ENCODE measurements around the gene ERGIC1. TPM values are rescaled to one million over a fixed set of nuclear protein-coding genes. Genes with fewer than 3 reads are reported as not detected.

Gene ERGIC1
- total RNA-seq, 2 donors from 2014 or later = 34.0 to 35.7 TPM

DNA sequence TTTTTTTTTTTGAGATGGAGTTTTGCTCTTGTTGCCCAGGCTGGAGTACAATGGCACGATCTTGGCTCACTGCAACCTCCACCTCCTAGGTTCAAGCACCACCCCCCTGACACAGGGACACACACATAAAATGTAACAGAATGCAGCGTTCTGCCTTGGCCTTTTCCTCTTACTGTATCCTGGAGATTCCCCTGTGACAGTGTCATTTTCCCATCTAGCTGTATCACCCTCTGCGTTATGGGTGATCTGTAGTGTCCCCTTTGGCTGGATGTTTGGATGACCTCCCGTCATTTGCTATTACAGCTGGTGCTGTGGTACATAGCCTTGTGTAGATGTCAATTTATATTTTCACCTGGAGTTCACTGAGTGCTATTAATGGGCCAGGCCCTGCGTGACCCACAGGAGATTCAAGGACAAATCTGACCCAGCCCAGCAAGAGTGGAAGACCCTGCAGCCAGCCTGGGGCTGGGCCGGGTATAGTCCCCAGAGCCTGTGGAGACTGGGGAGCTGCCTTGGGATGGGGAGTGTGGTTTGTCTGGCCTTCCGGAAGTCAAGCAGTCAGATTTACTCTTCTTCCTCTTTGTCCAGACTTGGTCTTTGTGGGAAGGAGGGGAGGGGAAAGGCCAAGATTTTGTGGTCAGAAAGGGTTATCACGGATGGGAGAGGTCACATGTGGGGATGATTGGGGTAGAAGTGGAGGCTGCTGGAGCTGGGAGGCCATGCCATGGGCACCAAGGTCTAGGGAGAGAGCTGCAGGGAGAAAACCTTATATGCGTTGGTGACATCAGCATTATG, 43.6 kb downstream of the ERGIC1 start:
- Mint-ChIP-seq H3K4me1 (peaks cover 14% of the 10 kb centered on the region), H3K4me3 (no peak overlapping the region), H3K27me3 (no peaks in the 10 kb centered on the region), H3K9me3 (no peaks in the 10 kb centered on the region), H3K27ac (no peak overlapping the region), H3K36me3 (ENCODE audit: low read depth) (no peaks in the 10 kb centered on the region)
- ATAC-seq (replicated peaks) = no peak

DNA sequence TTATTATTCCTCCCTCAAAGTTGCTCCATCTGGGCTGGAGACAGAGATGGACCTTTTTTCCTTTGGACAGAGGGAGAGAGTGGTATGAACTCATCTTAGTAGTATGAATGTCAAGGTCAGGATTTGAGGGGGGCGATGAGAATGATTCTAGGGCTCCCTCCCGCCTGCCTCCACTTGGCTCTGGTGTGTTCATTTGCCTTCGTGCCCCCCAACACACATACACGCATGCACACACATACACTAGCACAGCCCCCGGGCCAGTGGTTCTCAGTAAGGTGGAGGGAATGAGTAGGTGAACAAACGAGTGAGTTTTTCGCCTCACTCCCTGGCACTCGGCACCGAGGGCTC, 44.5 kb downstream of the ERGIC1 start:
- Mint-ChIP-seq H3K36me3 (ENCODE audit: low read depth) (peaks cover 6% of the 10 kb centered on the region), H3K4me3 (no peak overlapping the region), H3K27me3 (no peaks in the 10 kb centered on the region), H3K27ac (no peak overlapping the region), H3K4me1 (peaks cover 15% of the 10 kb centered on the region), H3K9me3 (no peaks in the 10 kb centered on the region)
- no peak for ATAC-seq (replicated peaks)

DNA sequence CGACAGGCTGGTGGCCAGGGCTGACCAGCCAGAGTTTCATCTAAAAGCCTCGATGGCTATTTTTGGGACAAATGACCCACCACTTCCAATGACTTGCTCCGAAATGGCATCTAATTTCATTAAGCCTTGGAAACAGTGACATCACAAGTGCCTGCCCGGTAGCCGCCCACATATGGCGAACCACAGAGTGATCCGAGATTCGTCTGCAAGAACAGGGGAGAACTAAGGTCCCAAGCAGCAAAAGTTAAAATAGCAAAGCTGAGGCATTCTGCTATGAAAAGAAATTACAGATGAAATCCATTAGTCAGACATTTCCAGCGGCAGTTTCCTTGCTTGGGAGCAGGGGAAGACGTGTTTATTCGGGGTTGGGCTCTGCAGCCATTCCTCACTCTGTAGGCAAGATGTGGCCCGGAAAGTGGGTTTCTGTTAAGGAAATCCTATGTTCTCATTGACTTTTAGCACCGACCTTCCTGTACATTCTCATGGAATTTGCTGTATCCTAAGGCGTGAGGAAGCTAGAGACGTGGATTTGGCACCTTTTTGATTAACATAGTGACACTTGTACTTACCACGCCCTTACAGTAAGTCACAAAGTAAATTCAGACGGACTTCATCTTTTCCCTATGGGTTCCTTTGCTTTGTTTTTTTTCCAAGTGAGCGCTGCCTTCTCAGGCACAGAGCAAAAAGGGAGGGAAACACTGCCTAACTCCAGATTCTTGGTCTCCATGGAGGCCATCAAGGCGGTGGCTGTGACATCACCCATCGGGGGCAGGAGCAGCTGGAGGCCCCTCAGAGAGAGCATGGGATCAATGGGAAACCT, 45.1 kb downstream of the ERGIC1 start:
- H3K27ac Mint-ChIP-seq = no peak overlapping the region

DNA sequence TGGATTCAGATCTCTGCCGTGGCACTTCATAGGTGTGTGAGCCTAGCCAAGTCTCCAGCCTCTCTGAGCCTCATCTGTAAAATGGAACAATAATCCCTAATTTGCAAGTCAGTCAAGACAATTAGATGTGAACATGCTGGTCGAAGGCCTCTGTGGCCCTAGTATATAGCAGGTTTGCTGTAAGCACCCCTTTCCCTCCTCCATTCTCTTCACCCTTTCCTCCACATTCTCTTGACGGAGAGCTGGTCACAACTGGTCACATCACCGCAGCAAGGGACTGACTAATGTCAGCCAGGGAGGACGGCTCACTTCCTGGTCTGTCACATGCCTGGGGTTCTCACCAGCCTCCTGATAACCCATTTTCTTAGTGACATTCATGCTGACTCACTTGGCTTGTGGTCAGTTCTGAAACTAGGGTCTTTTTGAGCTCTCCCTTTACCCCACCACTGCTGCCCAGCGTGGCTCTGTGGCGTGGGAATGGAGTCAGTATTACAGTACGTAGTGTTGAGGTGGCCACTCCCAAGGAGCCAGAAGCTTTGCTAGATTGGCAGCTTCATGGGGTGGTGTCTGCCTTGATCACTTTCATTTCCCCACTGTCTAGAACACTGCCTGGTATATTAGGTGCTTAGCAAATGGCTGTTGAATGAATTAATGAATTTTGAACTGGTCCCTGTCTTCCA, 47.8 kb downstream of the ERGIC1 start:
- Mint-ChIP-seq H3K27ac (peak overlapping the region; percentile 74), H3K9me3 (no peaks in the 10 kb centered on the region), H3K4me3 (peak overlapping the region; percentile 1), H3K27me3 (no peaks in the 10 kb centered on the region), H3K4me1 (peaks cover 15% of the 10 kb centered on the region), H3K36me3 (ENCODE audit: low read depth) (peaks cover 7% of the 10 kb centered on the region)
- peak; percentile 96 for ATAC-seq (replicated peaks)

More for the DNA sequence above, 45.1 kb downstream of the ERGIC1 start:
- Mint-ChIP-seq H3K27me3 (no peaks in the 10 kb centered on the region), H3K36me3 (ENCODE audit: low read depth) (peaks cover 7% of the 10 kb centered on the region), H3K4me1 (peaks cover 15% of the 10 kb centered on the region), H3K9me3 (no peaks in the 10 kb centered on the region), H3K4me3 (no peak overlapping the region)
- no peak for ATAC-seq (replicated peaks)

DNA sequence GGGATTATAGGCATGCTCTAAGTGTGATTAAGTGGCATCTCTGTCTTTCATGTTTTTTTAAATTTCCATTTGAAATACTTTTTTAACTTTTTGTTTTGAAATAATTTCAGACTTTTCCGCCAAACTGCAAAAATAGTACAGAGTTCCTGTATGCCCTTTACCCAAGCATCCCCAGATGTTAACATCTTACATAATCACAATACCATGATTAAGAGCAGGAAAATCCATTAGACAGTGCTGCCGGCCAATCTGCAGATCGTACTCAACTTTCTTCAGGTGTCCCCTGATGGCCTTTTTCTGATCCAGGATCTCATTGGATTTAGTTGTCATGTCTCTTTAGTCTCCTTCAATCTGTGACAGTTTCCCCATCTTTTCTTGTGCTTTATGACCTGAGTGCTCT, 49.0 kb downstream of the ERGIC1 start:
- Mint-ChIP-seq H3K36me3 (ENCODE audit: low read depth) (peaks cover 8% of the 10 kb centered on the region), H3K27me3 (no peaks in the 10 kb centered on the region), H3K4me1 (peaks cover 15% of the 10 kb centered on the region), H3K27ac (peak overlapping the region; percentile 32), H3K4me3 (no peak overlapping the region), H3K9me3 (no peaks in the 10 kb centered on the region)
- ATAC-seq (replicated peaks) = no peak

DNA sequence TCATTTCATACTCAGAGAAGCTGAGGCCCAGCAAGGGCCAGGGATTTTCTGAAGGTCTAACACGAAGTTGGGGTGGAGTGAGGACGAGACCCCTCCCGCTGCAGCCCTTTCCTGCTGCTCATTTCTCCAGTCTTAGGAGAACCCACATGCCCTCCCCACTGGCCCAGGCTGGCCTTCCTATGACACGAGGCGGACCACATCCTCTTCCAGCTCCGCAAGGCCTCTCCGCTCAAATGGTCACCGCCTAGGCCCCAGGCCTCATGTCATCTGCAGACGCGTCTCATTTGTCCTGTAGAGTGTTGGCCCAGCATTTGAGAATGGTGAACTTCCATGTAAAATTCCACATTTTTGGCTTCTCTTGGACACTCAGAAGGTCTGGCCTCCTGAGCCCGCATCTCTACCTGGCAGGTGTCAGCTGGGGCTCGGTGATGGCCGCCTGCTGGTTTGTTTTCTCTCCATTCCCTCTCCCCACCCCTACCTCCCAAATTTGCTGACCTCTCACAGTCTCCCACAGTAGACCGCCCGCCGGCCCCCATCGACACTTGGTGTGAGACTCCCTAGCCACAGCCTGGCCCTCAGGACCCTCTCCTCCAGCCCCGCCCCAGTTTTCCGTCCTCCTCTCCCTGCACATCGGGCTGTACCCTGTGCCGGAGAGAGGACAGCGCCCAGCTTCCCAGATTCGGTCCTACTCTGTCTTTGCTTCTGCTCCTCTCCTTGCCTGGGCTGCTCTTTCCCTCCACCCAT, 51.7 kb downstream of the ERGIC1 start:
- no peaks in the 10 kb centered on the region for H3K27me3 Mint-ChIP-seq
- peaks cover 11% of the 10 kb centered on the region for H3K4me1 Mint-ChIP-seq
- H3K36me3 Mint-ChIP-seq (ENCODE audit: low read depth) = peaks cover 23% of the 10 kb centered on the region
- H3K9me3 Mint-ChIP-seq = no peaks in the 10 kb centered on the region
- ATAC-seq (replicated peaks) = no peak
- no peak overlapping the region for H3K4me3 Mint-ChIP-seq
- peak overlapping the region; percentile 64 for H3K27ac Mint-ChIP-seq

DNA sequence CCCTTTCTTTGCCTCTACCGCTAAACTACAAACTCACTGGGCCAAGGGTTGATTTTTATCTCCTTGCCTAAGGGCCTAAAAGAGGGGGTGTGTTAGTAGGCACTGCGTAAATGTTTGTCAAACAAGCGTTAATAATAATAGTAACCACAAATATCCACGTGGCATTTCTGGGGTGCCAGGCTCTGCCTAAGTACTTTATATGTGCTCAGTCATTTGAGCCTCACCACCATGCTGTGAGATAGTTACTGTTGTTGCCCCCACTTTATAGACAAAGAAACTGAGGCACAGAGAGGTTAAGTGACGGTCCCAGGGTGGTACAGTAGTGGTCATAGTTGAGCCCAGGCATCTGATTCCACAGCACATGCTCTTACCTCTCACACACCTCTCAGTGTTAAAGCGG, 52.4 kb downstream of the ERGIC1 start:
- Mint-ChIP-seq H3K36me3 (ENCODE audit: low read depth) (peaks cover 23% of the 10 kb centered on the region), H3K27me3 (no peaks in the 10 kb centered on the region), H3K9me3 (no peaks in the 10 kb centered on the region), H3K27ac (peak overlapping the region; percentile 64), H3K4me1 (peaks cover 11% of the 10 kb centered on the region), H3K4me3 (no peak overlapping the region)
- no peak for ATAC-seq (replicated peaks)

DNA sequence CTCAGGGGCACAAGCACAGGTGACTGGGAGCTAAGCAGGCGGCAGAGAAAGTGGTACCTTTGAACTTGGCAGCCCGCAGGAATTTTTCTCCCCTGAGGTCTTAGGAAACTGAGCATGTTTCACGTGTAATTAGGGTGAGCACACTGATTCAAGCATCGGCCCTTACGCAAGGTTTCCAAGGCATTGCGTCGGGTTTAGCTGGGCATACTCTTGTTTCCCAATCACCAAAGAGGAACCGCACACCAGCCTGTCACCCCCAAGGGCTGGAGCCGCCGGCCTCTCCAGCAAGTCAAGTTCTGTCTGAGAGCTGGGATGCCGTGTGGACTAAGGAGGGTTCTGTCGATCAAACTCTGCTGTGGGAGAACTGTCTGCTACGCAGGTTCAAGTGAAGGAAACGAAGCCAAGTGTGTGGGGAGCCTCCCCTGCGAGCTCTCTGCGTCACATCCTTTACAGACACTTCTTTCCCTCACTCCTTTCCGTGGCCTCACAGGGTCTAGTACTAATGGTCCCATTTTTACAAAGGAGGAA, 53.0 kb downstream of the ERGIC1 start:
- Mint-ChIP-seq H3K4me1 (peaks cover 5% of the 10 kb centered on the region), H3K9me3 (no peaks in the 10 kb centered on the region), H3K27ac (no peak overlapping the region), H3K4me3 (no peak overlapping the region), H3K36me3 (ENCODE audit: low read depth) (peaks cover 23% of the 10 kb centered on the region), H3K27me3 (no peaks in the 10 kb centered on the region)
- no peak for ATAC-seq (replicated peaks)

DNA sequence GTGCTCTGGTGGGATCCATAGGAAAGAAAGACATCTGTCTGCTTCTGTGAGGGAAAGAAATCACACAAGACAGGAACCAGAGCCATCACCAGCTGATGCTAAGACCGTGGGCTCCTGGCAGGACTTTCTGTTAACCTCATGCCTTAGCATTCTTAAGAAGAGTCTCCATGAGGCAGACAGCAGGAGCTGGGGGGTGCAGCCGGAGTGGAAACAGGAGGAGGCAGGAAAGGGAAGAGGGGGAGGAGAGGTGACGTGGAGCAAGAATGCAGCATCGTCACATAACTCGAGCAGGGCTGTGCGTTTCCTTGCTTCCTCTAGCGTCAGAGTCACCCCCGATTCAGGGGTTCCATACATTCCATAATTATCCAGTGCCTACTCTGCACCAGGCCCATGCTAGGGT, 53.6 kb downstream of the ERGIC1 start:
- H3K27me3 Mint-ChIP-seq = no peaks in the 10 kb centered on the region
- H3K27ac Mint-ChIP-seq = peak overlapping the region; percentile 46
- H3K4me1 Mint-ChIP-seq = peaks cover 1% of the 10 kb centered on the region
- peaks cover 23% of the 10 kb centered on the region for H3K36me3 Mint-ChIP-seq (ENCODE audit: low read depth)
- H3K4me3 Mint-ChIP-seq = no peak overlapping the region
- H3K9me3 Mint-ChIP-seq = no peaks in the 10 kb centered on the region
- no peak for ATAC-seq (replicated peaks)

DNA sequence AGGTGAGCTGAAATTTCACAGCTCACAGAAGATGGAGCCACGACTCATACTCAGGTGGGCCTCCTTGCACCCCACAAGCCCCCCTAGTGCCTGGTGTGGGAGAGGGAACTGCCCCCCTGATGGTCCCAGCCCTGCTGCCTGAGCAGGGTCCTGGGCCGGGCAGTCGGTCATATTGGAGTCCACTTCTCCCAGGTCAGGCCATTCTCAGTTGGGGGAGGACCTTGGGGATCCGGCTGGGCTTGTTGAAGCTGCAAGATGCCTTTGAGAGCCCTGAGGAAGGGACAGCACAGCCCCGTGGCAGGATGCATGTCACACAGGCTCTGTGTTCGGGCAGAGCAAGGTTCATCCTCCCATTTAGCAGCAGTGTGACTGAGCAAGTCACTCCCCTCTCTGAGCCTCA, 56.6 kb downstream of the ERGIC1 start:
- no peaks in the 10 kb centered on the region for H3K4me1 Mint-ChIP-seq
- no peak overlapping the region for H3K27ac Mint-ChIP-seq
- no peak for ATAC-seq (replicated peaks)
- H3K9me3 Mint-ChIP-seq = no peaks in the 10 kb centered on the region
- H3K27me3 Mint-ChIP-seq = no peaks in the 10 kb centered on the region
- peaks cover 16% of the 10 kb centered on the region for H3K36me3 Mint-ChIP-seq (ENCODE audit: low read depth)
- no peak overlapping the region for H3K4me3 Mint-ChIP-seq

DNA sequence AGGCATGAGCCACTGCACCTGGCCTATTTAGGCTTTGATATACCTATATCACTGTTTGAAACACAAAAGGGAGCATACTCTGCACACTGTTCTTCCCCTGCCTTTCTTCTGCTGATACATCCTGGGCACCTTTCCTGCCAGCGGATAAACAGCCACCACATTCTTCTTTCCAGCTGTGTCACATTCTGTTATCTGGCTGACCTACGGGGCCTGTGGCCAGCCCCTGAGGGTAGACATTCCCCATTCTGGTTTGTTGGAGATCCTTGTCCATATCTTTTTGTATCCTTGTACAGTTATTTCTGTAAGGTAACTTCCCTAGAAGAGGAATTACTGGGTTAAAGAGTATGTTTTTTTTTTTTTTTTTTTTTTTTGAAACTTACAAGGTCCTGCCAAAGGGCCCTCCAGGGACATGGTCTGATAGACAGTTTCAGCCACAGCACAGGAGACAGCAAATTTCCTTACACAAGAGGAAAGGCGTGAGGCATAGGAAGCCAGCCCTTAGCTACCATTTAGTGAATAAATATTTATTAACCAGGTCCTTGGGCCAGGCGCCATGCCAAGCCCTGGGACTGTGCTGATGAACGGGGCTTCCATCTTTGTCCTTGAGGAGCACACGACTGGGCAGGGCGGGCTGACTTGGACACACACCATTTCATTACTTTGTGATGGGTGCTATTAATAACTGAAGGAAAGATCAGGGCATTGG, 57.8 kb downstream of the ERGIC1 start:
- no peak for ATAC-seq (replicated peaks)
- Mint-ChIP-seq H3K4me3 (no peak overlapping the region), H3K27ac (no peak overlapping the region), H3K4me1 (no peaks in the 10 kb centered on the region), H3K9me3 (no peaks in the 10 kb centered on the region), H3K27me3 (no peaks in the 10 kb centered on the region), H3K36me3 (ENCODE audit: low read depth) (peaks cover 18% of the 10 kb centered on the region)

DNA sequence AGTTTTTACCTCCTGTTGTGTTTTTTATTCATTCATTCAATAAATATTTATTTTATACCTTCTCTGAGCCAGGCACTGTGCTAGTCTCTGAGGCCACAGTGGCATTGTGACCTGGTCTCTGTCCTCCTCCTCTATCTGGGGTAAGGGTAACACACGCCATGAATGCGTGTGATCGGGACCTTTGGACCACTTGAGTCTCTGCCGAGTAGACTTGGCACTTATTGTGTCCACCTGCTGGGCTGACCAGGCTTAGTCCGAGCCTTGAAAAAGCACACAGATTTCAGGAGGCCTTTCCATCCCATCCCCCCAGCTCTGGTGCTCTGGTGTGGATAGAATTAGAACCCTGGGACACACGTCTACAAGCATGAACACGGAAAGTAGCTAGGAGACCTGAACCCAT, 58.7 kb downstream of the ERGIC1 start:
- Mint-ChIP-seq H3K27ac (no peak overlapping the region), H3K4me3 (no peak overlapping the region), H3K27me3 (no peaks in the 10 kb centered on the region), H3K9me3 (no peaks in the 10 kb centered on the region), H3K4me1 (no peaks in the 10 kb centered on the region), H3K36me3 (ENCODE audit: low read depth) (peaks cover 26% of the 10 kb centered on the region)
- no peak for ATAC-seq (replicated peaks)

DNA sequence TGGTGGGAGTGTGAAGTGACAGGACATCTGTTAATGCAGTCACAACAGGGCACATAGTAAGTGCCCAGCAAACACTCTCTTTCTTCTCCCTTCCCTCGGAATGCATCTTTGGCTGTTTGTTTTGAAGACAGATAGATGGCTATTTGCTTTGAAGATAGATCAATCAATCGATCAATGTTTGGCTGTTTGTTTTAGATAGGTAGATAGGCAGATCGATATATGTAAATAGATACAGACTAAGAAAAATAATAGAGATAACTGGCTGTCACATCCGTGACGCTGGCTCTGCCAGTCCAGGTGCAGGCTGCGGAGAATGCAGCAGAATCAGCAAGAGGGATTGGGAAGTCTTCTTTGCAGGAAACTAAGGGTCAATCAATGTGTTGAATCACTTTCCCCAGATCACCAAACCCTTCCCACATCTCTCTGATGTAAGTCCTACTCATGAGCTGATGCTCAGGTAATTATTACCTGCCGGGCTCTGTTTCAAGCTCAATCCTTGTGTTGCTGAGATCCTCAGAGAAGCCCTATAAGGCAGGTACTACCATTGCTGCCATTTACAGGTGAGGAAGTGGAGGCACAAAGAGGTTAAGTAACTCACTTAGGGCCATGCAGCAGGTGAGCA, 60.8 kb downstream of the ERGIC1 start:
- Mint-ChIP-seq H3K27ac (no peak overlapping the region), H3K36me3 (ENCODE audit: low read depth) (peaks cover 28% of the 10 kb centered on the region), H3K4me3 (no peak overlapping the region), H3K27me3 (no peaks in the 10 kb centered on the region), H3K4me1 (no peaks in the 10 kb centered on the region), H3K9me3 (no peaks in the 10 kb centered on the region)
- ATAC-seq (replicated peaks) = no peak
